Trophoblast cell (in vitro differentiated cells and primary cell): ENCODE results near the gene NANOS3. TPM values are rescaled to one million over a fixed set of nuclear protein-coding genes. Genes with fewer than 3 reads are reported as not detected.

Experiments
- DNase-seq, 2 donors: peaks; one replicate each; pipeline ENCODE4 v3.0.0-alpha.2; 2016
- H2AFZ ChIP-seq: 2 replicates; pipeline ENCODE4 v1.6.1; 2013; ENCODE audit warnings: low read length, moderate library complexity, mild to moderate bottlenecking; ENCODE audit not compliant: insufficient read depth, poor library complexity
- H2AK5ac ChIP-seq: 2 replicates; pipeline ENCODE4 v1.6.1; 2013; ENCODE audit warnings: mild to moderate bottlenecking, low read length
- H2BK120ac ChIP-seq: 2 replicates; pipeline ENCODE4 v1.6.1; 2013; ENCODE audit warnings: low read length, mild to moderate bottlenecking, moderate library complexity; ENCODE audit not compliant: insufficient read depth, poor library complexity
- H2BK12ac ChIP-seq: 2 replicates; pipeline ENCODE4 v1.6.1; 2013; ENCODE audit warnings: mild to moderate bottlenecking, low read length, moderate library complexity
- H2BK5ac ChIP-seq: 2 replicates; pipeline ENCODE4 v1.6.1; 2013; ENCODE audit warnings: low read length, low read depth, moderate library complexity, mild to moderate bottlenecking; ENCODE audit not compliant: poor library complexity
- H3K14ac ChIP-seq: 2 replicates; pipeline ENCODE4 v1.6.1; 2013; ENCODE audit warnings: mild to moderate bottlenecking, low read length
- H3K18ac ChIP-seq: 2 replicates; pipeline ENCODE4 v1.6.1; 2013; ENCODE audit warnings: mild to moderate bottlenecking, low read length
- H3K23ac ChIP-seq: 2 replicates; pipeline ENCODE4 v1.6.1; 2013; ENCODE audit warnings: low read length
- H3K27ac ChIP-seq: 2 replicates; pipeline ENCODE4 v1.5.1; 2013; ENCODE audit warnings: low read depth, mild to moderate bottlenecking, inconsistent platforms, low read length, moderate library complexity
- H3K27me3 ChIP-seq: 2 replicates; pipeline ENCODE4 v1.6.1; 2013; ENCODE audit warnings: inconsistent platforms, mild to moderate bottlenecking, low read length, moderate library complexity; ENCODE audit not compliant: insufficient read depth
- H3K36me3 ChIP-seq, 2 experiments: 1 replicate in 1 of 2; 2 replicates in 1 of 2; pipeline ENCODE4 v1.6.1; 2013; ENCODE audit warnings: low read length in 2 of 2, mild to moderate bottlenecking in 2 of 2, moderate library complexity in 1 of 2; ENCODE audit not compliant: insufficient read depth in 2 of 2, control insufficient read depth in 1 of 2
- H3K4ac ChIP-seq: 2 replicates; pipeline ENCODE4 v1.6.1; 2013; ENCODE audit warnings: low read depth, mild to moderate bottlenecking, low read length, moderate library complexity
- H3K4me1 ChIP-seq, 2 experiments: 1 replicate in 1 of 2; 2 replicates in 1 of 2; pipeline ENCODE4 v1.6.1; 2013; ENCODE audit warnings: low read length in 2 of 2, mild to moderate bottlenecking in 2 of 2, moderate library complexity in 1 of 2; ENCODE audit not compliant: insufficient read depth in 2 of 2, control insufficient read depth in 1 of 2
- H3K4me2 ChIP-seq: 2 replicates; pipeline ENCODE4 v1.6.1; 2013; ENCODE audit warnings: inconsistent platforms, mild to moderate bottlenecking, low read length, moderate library complexity
- H3K4me3 ChIP-seq: 2 replicates; pipeline ENCODE4 v1.5.1; 2013; ENCODE audit warnings: mild to moderate bottlenecking, low read depth, low read length, inconsistent platforms
- H3K79me1 ChIP-seq: one replicate; pipeline ENCODE4 v1.6.1; 2013; ENCODE audit warnings: low read length
- H3K79me2 ChIP-seq: 2 replicates; pipeline ENCODE4 v1.6.1; 2013; ENCODE audit warnings: low read length, mild to moderate bottlenecking; ENCODE audit not compliant: control insufficient read depth, insufficient read depth, poor library complexity
- H3K9ac ChIP-seq: 2 replicates; pipeline ENCODE4 v1.6.1; 2013; ENCODE audit warnings: mild to moderate bottlenecking, low read length
- H3K9me3 ChIP-seq: 2 replicates; pipeline ENCODE4 v1.6.1; 2013; ENCODE audit warnings: low read depth, mild to moderate bottlenecking, control low read depth, inconsistent platforms, low read length; ENCODE audit not compliant: insufficient read depth
- H4K12ac ChIP-seq: 2 replicates; pipeline ENCODE4 v1.6.1; 2013; ENCODE audit warnings: low read depth, mild to moderate bottlenecking, low read length, moderate library complexity
- H4K8ac ChIP-seq: 2 replicates; pipeline ENCODE4 v1.6.1; 2013; ENCODE audit warnings: low read depth, mild to moderate bottlenecking, low read length, moderate library complexity
- H4K91ac ChIP-seq: one replicate; pipeline ENCODE4 v1.6.1; 2013; ENCODE audit warnings: low read depth, mild to moderate bottlenecking, low read length, moderate library complexity
- WGBS: extraction: QIAGEN DNeasy Blood & Tissue Kit; methylation state at CpG from one replicate; pipeline ENCODE4 v1.1.7; 2013; ENCODE audit warnings: missing lambda C conversion rate; ENCODE audit not compliant: insufficient read length, insufficient coverage; ENCODE audit errors: extremely low coverage; 5-methylcytosine and 5-hydroxymethylcytosine counted together
- polyA plus RNA-seq: library from polyadenylated mRNA; stranded (reverse); fragments of 200-250 nt; gene quantifications from 2 replicates; pipeline ENCODE4 v1.2.3, GENCODE V29; 2013

Gene NANOS3
- polyA plus RNA-seq = 1.8 and 2.0 TPM in 2 replicates

DNA sequence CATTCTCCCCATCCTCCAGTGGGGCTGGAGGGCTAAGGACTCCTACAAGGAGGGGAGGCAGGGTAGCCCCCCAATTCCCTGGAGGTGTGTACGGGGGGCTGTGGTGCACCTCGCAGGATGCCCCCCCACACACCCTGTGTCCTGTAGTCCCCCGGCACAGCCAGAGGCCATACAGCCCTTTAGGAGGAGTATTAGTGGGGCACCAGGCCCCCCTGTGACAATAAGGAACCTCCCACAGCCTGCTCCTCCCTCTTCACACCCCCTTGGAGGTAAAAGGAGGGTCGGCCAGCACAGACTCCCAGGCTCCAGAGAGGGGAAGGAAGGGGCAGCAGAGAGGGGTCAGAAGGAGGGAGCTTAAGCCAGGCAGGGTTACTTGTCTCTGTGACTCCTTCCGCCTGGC lies at the start of gene NANOS3:
Gene NANOS3, plus strand, starts transcription at position 301 of the 400 bp plus-strand sequence. CDS start 115 bp downstream, outside the sequence.
- H2AFZ ChIP-seq = no peak within 1 kb of the TSS
- H2BK12ac ChIP-seq = no peak within 1 kb of the TSS
- no peak within 1 kb of the TSS for H4K12ac ChIP-seq
- no peak within 1 kb of the TSS for H2BK5ac ChIP-seq
- no peak within 1 kb of the TSS for H3K27ac ChIP-seq
- peaks cover 28 to 29% of the 10 kb centered on the region in 2 experiments for H3K4me1 ChIP-seq
- H3K79me2 ChIP-seq = no peaks in the 10 kb centered on the region
- no peak within 1 kb of the TSS for H3K14ac ChIP-seq
- no peak within 1 kb of the TSS for H3K18ac ChIP-seq
- no peaks in the 10 kb centered on the region for H3K27me3 ChIP-seq
- H3K4me2 ChIP-seq = no peak within 1 kb of the TSS
- no peak within 1 kb of the TSS for H3K4ac ChIP-seq
- DNase-seq = no peak
- H3K9me3 ChIP-seq = peaks cover 3% of the 10 kb centered on the region
- no peak within 1 kb of the TSS for H2BK120ac ChIP-seq
- no peak within 1 kb of the TSS for H4K91ac ChIP-seq
- no peak within 1 kb of the TSS for H4K8ac ChIP-seq
- H3K36me3 ChIP-seq = no peaks in the 10 kb centered on the region
- no peak within 1 kb of the TSS for H3K23ac ChIP-seq
- peaks cover 17% of the 10 kb centered on the region for H3K79me1 ChIP-seq
- H3K9ac ChIP-seq = no peak within 1 kb of the TSS
- H2AK5ac ChIP-seq = peak within 1 kb of the TSS; percentile 12
- H3K4me3 ChIP-seq = no peak within 1 kb of the TSS
- WGBS = no CpG with 5 or more reads among the region's 5 CpGs

DNA sequence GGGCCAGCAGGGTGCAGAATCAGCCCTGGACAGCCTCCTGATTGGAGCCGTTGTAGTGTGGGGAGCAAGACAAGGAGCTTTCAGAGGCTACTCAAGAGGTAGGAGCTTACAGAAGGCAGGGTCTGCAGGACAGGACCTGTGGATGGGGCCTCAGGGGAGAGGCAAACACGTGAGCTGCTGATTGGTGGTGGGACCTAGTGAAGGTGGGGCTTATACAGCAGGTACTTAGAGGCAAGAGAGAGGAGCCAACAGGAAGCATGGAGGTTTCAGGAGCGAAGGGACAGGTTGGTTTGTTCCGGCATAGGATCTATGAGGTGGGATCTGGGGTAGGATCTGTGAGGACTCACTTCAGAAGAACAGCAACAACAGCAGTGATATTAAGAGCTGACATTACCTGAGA lies 49.3 kb upstream of the NANOS3 start:
- Histone ChIP-seq H3K4me2 (no peak overlapping the region), H3K4me1 (no peaks in the 10 kb centered on the region), H2BK5ac (no peak overlapping the region), H3K4me3 (no peak overlapping the region), H3K79me2 (no peaks in the 10 kb centered on the region), H3K27me3 (no peaks in the 10 kb centered on the region), H3K14ac (no peak overlapping the region), H2AFZ (no peak overlapping the region), H4K8ac (no peak overlapping the region), H3K27ac (no peak overlapping the region), H3K23ac (no peak overlapping the region), H3K36me3 (peaks cover 37 to 39% of the 10 kb centered on the region in 2 experiments), H2AK5ac (no peak overlapping the region), H3K18ac (no peak overlapping the region), H3K9me3 (peaks cover 5% of the 10 kb centered on the region), H3K4ac (no peak overlapping the region), H3K79me1 (no peaks in the 10 kb centered on the region), H2BK120ac (no peak overlapping the region), H3K9ac (no peak overlapping the region), H2BK12ac (no peak overlapping the region), H4K91ac (no peak overlapping the region), H4K12ac (no peak overlapping the region)
- DNase-seq = peak in 1 of 2 donors; percentile 52
- no CpG with 5 or more reads among the region's 4 CpGs for WGBS

DNA sequence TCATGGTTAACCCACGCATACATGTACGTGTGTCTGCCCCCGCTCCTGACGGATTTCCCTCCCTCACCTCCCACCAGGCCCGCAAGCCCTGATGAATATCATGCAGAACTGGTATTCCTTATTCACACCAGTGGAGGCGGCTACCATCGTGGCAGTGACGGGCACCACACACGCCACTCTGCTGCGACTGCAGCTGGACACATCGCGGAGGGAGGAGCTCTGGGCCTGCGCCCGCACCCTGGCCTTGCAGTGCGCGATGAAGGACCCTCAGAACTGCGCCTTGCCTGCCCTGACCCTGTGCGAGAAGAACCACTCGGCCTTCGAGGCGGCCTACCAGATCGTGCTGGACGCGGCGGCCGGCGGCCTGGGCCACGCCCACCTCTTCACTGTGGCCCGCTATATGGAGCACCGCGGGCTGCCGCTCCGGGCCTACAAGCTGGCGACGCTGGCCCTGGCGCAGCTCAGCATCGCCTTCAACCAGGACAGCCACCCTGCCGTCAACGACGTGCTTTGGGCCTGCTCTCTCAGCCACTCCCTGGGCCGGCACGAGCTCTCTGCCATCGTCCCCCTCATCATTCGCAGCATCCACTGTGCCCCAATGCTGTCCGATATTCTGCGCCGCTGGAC lies 46.7 kb upstream of the NANOS3 start:
- Histone ChIP-seq H3K79me1 (peaks cover 8% of the 10 kb centered on the region), H4K91ac (no peak overlapping the region), H3K23ac (no peak overlapping the region), H3K79me2 (peaks cover 2% of the 10 kb centered on the region), H3K36me3 (peaks cover 40 to 43% of the 10 kb centered on the region in 2 experiments), H2BK12ac (no peak overlapping the region), H3K4me3 (no peak overlapping the region), H3K18ac (no peak overlapping the region), H3K27ac (no peak overlapping the region), H3K4me1 (peaks cover 4 to 14% of the 10 kb centered on the region in 2 experiments), H3K27me3 (no peaks in the 10 kb centered on the region), H3K14ac (no peak overlapping the region), H3K9ac (no peak overlapping the region), H2AK5ac (no peak overlapping the region), H2BK5ac (no peak overlapping the region), H3K4me2 (no peak overlapping the region), H2BK120ac (no peak overlapping the region), H2AFZ (no peak overlapping the region), H4K12ac (no peak overlapping the region), H3K4ac (no peak overlapping the region), H3K9me3 (peaks cover 5% of the 10 kb centered on the region), H4K8ac (no peak overlapping the region)
- no CpG with 5 or more reads among the region's 47 CpGs for WGBS
- DNase-seq = peak; percentile 82 to 86

DNA sequence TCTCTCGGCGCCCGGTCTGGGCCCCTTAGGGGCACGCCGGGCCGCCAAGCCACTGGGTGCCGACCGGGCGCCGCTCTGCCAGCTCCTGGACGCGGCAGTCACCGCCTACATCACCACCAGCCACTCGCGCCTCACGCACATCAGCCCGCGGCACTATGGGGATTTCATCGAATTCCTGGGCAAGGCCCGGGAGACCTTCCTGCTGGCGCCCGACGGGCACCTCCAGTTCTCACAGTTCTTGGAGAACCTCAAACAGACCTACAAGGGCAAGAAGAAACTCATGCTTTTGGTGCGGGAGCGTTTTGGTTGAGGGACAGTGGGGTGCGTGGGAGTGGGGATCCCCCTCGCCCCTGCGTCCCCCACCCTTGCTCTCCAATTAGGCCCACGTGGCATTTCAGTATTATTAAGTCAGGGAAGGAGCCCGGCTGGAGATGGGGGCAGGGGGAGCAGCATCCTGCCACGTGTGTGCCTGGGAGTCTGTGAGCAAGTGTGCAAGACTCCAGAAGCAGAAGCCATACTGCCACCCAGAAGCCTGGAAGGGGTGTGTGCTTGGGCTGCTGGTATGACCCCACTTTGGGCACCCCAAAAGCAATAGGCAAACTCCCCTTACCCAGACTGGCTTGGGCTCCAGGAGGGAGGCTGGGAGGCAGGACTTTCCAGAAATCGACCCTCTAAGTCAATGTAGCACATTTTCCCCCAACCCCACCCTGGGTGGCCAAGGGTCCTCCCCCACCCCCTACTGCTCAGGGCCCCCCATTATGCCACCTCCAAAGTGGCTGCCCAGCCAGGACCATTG lies 46.0 kb upstream of the NANOS3 start:
- H3K79me1 ChIP-seq = peaks cover 8% of the 10 kb centered on the region
- H3K27me3 ChIP-seq = no peaks in the 10 kb centered on the region
- H3K4me3 ChIP-seq = no peak overlapping the region
- H2AK5ac ChIP-seq = no peak overlapping the region
- no peak overlapping the region for H3K4ac ChIP-seq
- no CpG with 5 or more reads among the region's 32 CpGs for WGBS
- no peak overlapping the region for H3K14ac ChIP-seq
- H2BK5ac ChIP-seq = no peak overlapping the region
- H3K23ac ChIP-seq = no peak overlapping the region
- DNase-seq = peak; percentile 78 to 87
- H4K8ac ChIP-seq = no peak overlapping the region
- H3K9me3 ChIP-seq = peaks cover 2% of the 10 kb centered on the region
- H3K4me1 ChIP-seq = peaks cover 7 to 18% of the 10 kb centered on the region in 2 experiments
- no peak overlapping the region for H3K4me2 ChIP-seq
- H3K79me2 ChIP-seq = peaks cover 2% of the 10 kb centered on the region
- no peak overlapping the region for H3K27ac ChIP-seq
- no peak overlapping the region for H2BK12ac ChIP-seq
- H4K12ac ChIP-seq = no peak overlapping the region
- no peak overlapping the region for H2BK120ac ChIP-seq
- no peak overlapping the region for H3K9ac ChIP-seq
- peaks cover 40 to 41% of the 10 kb centered on the region in 2 experiments for H3K36me3 ChIP-seq
- no peak overlapping the region for H4K91ac ChIP-seq
- no peak overlapping the region for H2AFZ ChIP-seq
- no peak overlapping the region for H3K18ac ChIP-seq
